Liver (tissue), 9 donors: Measurements from ENCODE around the gene ADRA2A. TPM values are rescaled to one million over a fixed set of nuclear protein-coding genes. Genes with fewer than 3 reads are reported as not detected.
A peak's percentile ranks its signal among the peaks of the same experiment; 100 is the strongest.

ENCODE experiments used
- DNase-seq: peaks from one replicate; pipeline ENCODE4 v3.0.0-alpha.2; 2017; ENCODE audit warnings: low spot score
- H3K27ac ChIP-seq, 2 donors: one replicate each; pipeline ENCODE4 v1.7.0; 2013; ENCODE audit warnings: inconsistent platforms in 2 of 2, low read length in 2 of 2, control low read depth in 1 of 2, low read depth in 1 of 2, mild to moderate bottlenecking in 1 of 2
- H3K27me3 ChIP-seq, 4 donors: one replicate each; pipeline versions ENCODE4 v1.6.1 to v1.7.0; 2013; ENCODE audit warnings: low read length in 3 of 4, inconsistent platforms in 1 of 4, mild to moderate bottlenecking in 1 of 4, moderate library complexity in 1 of 4; ENCODE audit not compliant: control insufficient read depth in 4 of 4, insufficient read depth in 4 of 4
- H3K36me3 ChIP-seq, 4 donors: one replicate each; pipeline versions ENCODE4 v1.6.1 to v1.7.0; 2013; ENCODE audit warnings: low read length in 3 of 4, mild to moderate bottlenecking in 3 of 4, low read depth in 1 of 4, moderate library complexity in 1 of 4; ENCODE audit not compliant: control insufficient read depth in 4 of 4, insufficient read depth in 3 of 4
- H3K4me1 ChIP-seq, 4 donors: one replicate each; pipeline versions ENCODE4 v1.6.1 to v1.7.0; 2013; ENCODE audit warnings: low read length in 3 of 4, mild to moderate bottlenecking in 3 of 4, moderate library complexity in 1 of 4; ENCODE audit not compliant: control insufficient read depth in 4 of 4, insufficient read depth in 4 of 4
- H3K4me3 ChIP-seq, 3 donors: one replicate each; pipeline versions ENCODE4 v1.6.1 to v1.7.0; 2013; ENCODE audit warnings: low read length in 3 of 3, control low read depth in 1 of 3, low read depth in 1 of 3, mild to moderate bottlenecking in 1 of 3
- H3K9ac ChIP-seq, 2 donors: one replicate each; pipeline ENCODE4 v1.7.0; 2013; ENCODE audit warnings: low read length in 2 of 2, mild to moderate bottlenecking in 2 of 2, moderate library complexity in 2 of 2, control low read depth in 1 of 2, low read depth in 1 of 2
- H3K9me3 ChIP-seq, 4 donors: one replicate each; pipeline versions ENCODE4 v1.6.1 to v1.7.0; 2013; ENCODE audit warnings: low read length in 3 of 4; ENCODE audit not compliant: control insufficient read depth in 4 of 4
- CTCF ChIP-seq: fragments of 150-350 bp; IDR thresholded peaks from 2 replicates; pipeline ENCODE4 v1.5.1; 2017; ENCODE audit warnings: improper control_type of control experiment, low read depth, low read length; ENCODE audit not compliant: missing input control
- FOXA2 ChIP-seq: IDR thresholded peaks from 2 replicates; pipeline ENCODE4 v1.6.1; 2016; ENCODE audit warnings: antibody characterized with exemption
- HNF4A ChIP-seq, 2 donors: conservative IDR thresholded peaks; 2 replicates each; pipeline ENCODE4 v1.6.1; 2016; ENCODE audit warnings: antibody characterized with exemption in 2 of 2, mild to moderate bottlenecking in 2 of 2
- NR2F2 ChIP-seq: IDR thresholded peaks from 2 replicates; pipeline ENCODE4 v1.6.1; 2016; ENCODE audit warnings: antibody characterized with exemption
- RAD21 ChIP-seq, 2 donors: IDR thresholded peaks; 2 replicates each; pipeline ENCODE4 v1.6.1; 2016; ENCODE audit warnings: antibody characterized with exemption in 2 of 2, mild to moderate bottlenecking in 2 of 2
- RXRA ChIP-seq, 2 donors: IDR thresholded peaks; 2 replicates each; pipeline ENCODE4 v1.6.1; 2017 to 2018; ENCODE audit warnings: antibody characterized with exemption in 2 of 2, mild to moderate bottlenecking in 1 of 2
- TAF1 ChIP-seq: conservative IDR thresholded peaks from 2 replicates; pipeline ENCODE4 v1.6.1; 2016; ENCODE audit warnings: antibody characterized with exemption, mild to moderate bottlenecking
- ZBTB33 ChIP-seq: IDR thresholded peaks from 2 replicates; pipeline ENCODE4 v1.6.1; 2016; ENCODE audit warnings: antibody characterized with exemption
- WGBS: extraction: QIAGEN DNeasy Blood & Tissue Kit; methylation state at CpG from one replicate; pipeline ENCODE4 v1.1.7; 2013; 5-methylcytosine and 5-hydroxymethylcytosine counted together
- polyA plus RNA-seq, 2 donors: library from polyadenylated mRNA; stranded (reverse) in 1 of 2; unstranded in 1 of 2; fragments of 200-250 nt in 1 of 2; fragments of >200 nt in 1 of 2; fragmentation: Nextera tagmentation in 1 of 2; extraction: Ambion mirVana in 1 of 2; gene quantifications; one replicate each; pipeline versions ENCODE4 v1.2.1 to v1.2.3, GENCODE V29; 2013 to 2015
- total RNA-seq, 2 donors: library from RNA; depleted of rRNA; stranded (reverse); fragments of >200 nt; gene quantifications; one replicate each; pipeline ENCODE4 v1.2.3, GENCODE V29; 2014
- donor health status: healthy.
- donor health status: healthy.
- donor health status: healthy.
- donor health status: healthy.
- donor health status: healthy.

Gene ADRA2A
- total and polyA plus RNA-seq, 4 donors = 0.15 to 0.50 (median 0.33) TPM

- DNase-seq = no peak
- peaks cover 0 to 10% (median 3%) of the 10 kb centered on the region in 4 donors for H3K27me3 ChIP-seq
- H3K4me1 ChIP-seq = peaks cover 8 to 27% (median 16%) of the 10 kb centered on the region in 4 donors
- H3K36me3 ChIP-seq = no peaks in the 10 kb centered on the region
- TF ChIP-seq TAF1 = no peak
- H3K9me3 ChIP-seq = no peaks in the 10 kb centered on the region
- WGBS = 22% methylated on average over 18 of the region's 18 CpGs
- H3K4me3 ChIP-seq = peak overlapping the region in 1 of 3 donors; percentile 49
- H3K27ac ChIP-seq = no peak overlapping the region
- H3K9ac ChIP-seq = no peak overlapping the region
Measured at GRCh38 chr10:111075577-111076185, 1.1 kb upstream of the ADRA2A start.

GRCh38 chr10:111076191-111076681 is 593 bp upstream of the ADRA2A start:
- no peak overlapping the region for H3K27ac ChIP-seq
- peak; percentile 50 for DNase-seq
- peaks cover 0 to 10% (median 3%) of the 10 kb centered on the region in 4 donors for H3K27me3 ChIP-seq
- H3K4me1 ChIP-seq = peaks cover 8 to 27% (median 16%) of the 10 kb centered on the region in 4 donors
- H3K36me3 ChIP-seq = no peaks in the 10 kb centered on the region
- no peak overlapping the region for H3K9ac ChIP-seq
- H3K9me3 ChIP-seq = no peaks in the 10 kb centered on the region
- H3K4me3 ChIP-seq = peak overlapping the region; percentile 46 to 63 (median 49)
- 1% methylated on average over 39 of the region's 39 CpGs for WGBS
- peak; percentile 77 to 83 for TF ChIP-seq RAD21 (IDR thresholded peaks at IDR 0.05)
- TF ChIP-seq NR2F2 = no peak
- peak; percentile 65 for TF ChIP-seq CTCF
- no peak for TF ChIP-seq HNF4A (conservative IDR thresholded peaks at IDR 0.05)
- no peak for TF ChIP-seq ZBTB33

- Histone ChIP-seq H3K4me1 (peaks cover 8 to 27% (median 16%) of the 10 kb centered on the region in 4 donors), H3K36me3 (no peaks in the 10 kb centered on the region), H3K4me3 (peak overlapping the region; percentile 0 to 49 (median 31)), H3K9ac (no peak overlapping the region), H3K27me3 (peaks cover 0 to 10% (median 3%) of the 10 kb centered on the region in 4 donors), H3K9me3 (no peaks in the 10 kb centered on the region), H3K27ac (no peak overlapping the region)
- DNase-seq = no peak
- no peak for TF ChIP-seq RXRA (IDR thresholded peaks at IDR 0.05)
- no peak for TF ChIP-seq FOXA2
- TF ChIP-seq RAD21 (IDR thresholded peaks at IDR 0.05) = no peak
- no peak for TF ChIP-seq TAF1
- WGBS = 3% methylated on average over 15 of the region's 15 CpGs
Measured at GRCh38 chr10:111077479-111077784, 603 bp downstream of the ADRA2A start.
